Measurements from ENCODE around the gene VPS37D.
"Not testable (repeated sequence)": the region's sequence is repeated elsewhere in the genome, so short reads cannot be mapped to it uniquely, and the experiment has no call there.

The VPS37D gene, protein sequence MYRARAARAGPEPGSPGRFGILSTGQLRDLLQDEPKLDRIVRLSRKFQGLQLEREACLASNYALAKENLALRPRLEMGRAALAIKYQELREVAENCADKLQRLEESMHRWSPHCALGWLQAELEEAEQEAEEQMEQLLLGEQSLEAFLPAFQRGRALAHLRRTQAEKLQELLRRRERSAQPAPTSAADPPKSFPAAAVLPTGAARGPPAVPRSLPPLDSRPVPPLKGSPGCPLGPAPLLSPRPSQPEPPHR

DNA sequence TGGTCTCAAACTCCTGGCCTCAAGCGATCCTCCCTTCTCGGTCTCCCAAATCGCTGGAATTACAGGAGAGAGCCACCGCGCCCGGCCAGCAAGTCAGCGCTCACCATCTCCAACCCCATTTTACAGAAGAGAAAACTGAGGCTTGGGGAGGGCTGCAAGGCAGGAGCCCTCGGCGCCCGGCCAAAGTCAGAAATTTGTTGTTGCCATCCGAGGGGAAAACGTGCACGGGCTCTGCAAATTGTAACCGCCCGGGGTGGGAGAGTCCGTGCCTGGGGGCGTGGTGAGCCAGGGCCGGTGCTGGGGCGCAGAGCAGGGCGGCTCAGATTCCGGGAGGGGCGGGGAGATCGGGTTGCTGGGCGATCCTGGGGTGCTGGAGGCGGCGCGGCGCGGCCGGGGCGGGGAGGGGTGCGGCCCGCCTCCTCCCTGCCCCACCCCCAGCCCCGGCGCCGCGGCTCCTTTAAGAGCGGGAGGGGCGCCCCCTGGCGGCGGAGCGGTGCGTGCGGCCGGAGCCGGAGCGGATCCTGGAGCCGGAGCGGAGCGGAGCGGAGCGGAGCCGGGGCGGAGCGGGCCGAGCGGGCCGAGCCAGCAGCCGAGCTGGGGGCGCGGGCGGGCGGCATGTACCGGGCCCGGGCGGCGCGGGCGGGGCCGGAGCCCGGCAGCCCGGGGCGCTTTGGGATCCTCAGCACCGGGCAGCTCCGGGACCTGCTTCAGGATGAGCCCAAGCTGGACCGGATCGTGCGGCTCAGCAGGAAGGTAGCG is at the start of gene VPS37D:
Gene VPS37D, plus strand, starts transcription at position 488 of the 759 bp plus-strand sequence. Its CDS starts 128 bp downstream, at position 616.
- peak; percentile 97 for DNase-seq (ENCODE audit: low read depth)

DNA sequence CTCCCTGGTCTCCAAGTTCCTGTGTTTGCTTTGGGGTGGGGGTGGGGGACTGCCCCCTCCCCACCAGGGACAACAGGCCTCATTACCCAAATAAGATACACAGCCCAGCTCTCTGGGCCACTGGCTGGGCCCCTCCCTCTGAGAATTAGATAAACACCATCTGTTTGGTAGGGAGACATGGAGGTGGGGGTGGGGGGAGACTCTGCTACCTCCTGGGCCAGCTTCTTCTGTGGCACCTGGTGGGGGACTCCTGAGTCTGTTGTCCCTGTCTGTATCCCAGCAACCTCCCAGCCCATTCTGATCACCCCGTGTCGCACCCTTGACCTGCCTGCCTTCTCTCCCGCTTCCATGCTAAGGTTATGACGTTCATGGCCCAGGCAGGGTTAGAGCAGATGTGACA is 49.1 kb upstream of the VPS37D start:
- no peak for DNase-seq (ENCODE audit: low read depth)

DNA sequence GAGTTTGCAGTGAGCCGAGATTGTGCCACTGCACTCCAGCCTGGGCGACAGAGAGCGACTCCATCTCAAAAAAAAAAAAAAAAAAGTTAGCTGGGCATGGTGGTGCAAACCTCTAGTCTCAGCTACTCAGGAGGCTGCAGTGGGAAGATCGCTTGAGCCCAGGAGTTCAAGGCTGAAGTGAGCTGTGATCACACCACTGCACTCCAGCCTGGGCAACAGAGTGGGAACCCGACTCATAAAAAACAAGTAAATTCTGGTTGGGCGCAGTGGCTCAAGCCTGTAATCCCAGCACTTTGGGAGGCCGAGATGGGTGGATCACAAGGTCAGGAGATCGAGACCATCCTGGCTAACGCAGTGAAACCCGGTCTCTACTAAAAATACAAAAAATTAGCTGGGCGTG is 48.2 kb upstream of the VPS37D start:
- DNase-seq (ENCODE audit: low read depth): not testable (repeated sequence)

DNA sequence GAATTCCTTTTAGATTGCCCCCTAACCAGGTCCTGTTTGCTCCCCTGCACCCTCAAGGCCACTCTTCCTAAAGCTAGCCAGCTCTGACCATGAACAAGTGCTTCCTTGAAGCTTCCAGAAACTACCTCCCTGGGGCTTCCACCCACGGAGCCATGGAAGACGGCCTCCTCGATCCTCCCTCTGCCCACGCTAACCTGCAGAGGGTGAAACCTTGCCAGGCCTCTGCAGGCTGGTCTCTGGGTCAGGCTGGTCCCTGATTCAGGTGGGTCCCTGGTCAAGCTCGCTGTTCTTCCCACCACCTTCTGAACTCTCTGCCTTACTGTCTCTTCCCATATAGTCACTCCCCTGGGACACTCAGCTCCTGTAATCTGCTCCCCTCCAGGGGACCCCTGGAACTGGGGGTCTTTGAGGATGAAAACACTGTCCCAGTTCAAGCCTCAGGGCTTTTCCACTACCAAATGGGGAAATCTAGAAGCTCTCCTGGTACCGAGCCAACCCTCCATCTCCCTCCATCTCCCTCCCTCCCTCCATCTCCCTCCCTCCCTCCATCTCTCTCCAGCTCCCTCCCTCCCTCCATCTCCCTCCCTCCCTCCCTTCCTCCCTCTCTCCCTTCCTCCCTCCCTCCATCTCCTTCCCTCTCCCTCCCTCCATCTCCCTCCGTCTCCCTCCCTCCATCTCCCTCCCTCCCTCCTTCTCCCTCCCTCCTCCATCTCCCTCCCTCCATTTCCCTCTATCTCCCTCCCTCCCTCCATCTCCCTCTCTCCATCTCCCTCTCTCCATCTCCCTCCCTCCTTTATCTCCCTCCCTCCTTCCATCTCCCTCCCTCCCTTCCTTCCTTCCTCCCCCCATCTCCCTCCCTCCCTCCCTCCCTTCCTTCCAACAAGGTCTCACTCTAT is 46.2 kb upstream of the VPS37D start:
- no peak for DNase-seq (ENCODE audit: low read depth)

DNA sequence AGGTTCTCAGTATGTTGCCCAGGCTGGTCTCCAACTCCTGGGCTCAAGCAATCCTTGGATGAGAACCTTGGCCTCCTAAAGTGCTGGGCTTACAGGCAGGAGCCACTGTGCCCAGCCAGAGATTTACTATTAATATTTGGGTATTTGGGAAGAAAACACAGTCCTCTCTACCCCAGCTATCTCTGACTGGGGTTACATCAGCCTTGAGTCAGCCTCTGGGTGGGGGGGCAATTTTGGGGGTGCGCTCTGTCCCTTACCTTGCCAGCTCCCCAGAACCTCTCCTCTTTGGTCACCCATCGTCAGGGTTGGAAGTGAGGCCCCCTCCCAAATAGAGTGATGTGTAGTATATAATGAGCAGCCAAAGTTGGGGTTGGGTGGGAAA is 45.1 kb upstream of the VPS37D start:
- DNase-seq (ENCODE audit: low read depth): no peak

DNA sequence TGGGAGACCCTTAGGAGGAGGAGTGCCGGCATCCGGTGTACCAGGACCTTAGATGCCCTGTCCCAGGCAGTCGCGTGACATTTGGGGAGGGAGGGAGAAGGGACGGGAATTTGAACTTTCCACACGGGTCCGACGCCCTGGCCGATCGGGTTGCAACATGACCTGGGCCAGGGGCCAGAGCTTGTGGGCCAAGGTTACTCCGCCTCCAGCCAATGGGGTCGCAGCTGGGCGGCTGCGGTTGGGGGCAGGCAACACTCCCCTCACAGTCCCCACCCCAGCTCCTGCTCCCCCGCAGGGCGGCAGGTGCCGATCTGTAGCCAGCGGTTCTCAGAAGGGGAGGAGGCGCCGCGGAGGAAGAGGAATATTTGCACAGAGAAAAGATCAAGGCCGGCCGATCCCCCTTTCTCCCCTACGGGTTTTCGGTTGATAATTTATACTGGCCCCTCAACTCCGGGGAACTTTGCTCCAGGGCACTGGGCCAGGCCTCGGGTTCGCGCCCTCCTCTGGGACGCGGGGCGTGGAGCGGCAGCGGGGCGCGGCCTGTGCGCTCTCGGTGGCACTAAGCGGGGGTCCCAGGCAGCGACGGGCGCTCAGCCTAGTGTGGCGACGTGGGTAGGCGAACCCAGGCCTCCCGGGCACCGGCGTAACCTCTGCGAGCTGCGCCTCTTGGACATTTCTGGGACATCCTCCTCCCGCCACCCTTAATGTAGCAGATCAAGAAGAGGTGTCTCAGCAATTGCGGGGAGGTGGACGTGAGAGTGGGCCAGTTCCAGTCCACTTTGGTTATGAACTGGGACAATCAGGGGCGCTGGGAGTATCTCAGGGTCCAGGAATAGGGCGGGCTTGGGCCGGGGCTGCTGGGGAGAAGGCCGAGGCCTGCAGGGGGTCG is 44.5 kb upstream of the VPS37D start:
- DNase-seq (ENCODE audit: low read depth): no peak

DNA sequence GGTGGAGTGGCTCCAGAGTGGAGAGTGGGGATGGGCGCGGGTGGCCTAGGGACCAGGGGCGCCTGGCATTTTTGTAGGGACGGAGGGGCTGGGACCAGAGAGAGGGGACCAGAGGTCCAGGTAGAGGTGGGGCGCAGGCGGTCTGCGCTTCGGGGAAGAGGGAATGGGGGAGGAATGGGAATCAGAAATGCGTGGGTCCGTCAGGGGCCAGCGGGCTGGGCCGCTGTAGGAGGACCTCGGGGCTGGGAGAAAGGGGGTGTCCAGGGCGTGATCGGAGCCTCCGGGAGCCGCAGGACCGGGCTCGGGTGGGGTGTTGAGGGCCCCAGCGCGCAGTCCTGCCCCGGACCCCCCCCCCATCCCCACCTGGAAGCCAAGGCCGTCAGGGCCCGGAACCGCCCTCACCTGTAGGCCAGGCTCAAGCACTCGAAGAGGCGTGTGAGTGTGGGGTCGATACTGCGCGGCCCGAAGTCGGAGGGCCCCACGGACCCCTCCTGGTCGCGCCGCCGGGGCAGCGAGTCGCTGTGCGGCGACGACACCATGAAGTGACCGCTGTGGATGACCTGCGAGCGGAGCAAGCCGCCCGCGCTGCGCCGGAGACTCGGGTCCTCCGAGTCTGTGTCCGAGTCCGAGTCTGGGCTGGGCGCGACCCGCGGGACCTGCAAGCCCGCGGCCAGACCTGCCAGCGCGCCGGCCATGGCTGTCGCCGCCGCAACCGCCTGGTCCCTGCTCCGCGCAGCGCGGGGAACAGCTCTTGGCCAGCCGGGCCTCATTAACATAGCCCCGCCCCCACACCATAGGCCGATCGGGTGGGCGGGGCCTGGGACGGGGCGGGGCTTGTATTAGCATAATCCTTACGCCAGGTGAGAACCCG is 43.6 kb upstream of the VPS37D start, which contains the start of gene MLXIPL:
Gene MLXIPL, minus strand, starts transcription at position 725 of the 871 bp plus-strand sequence. Its CDS starts 30 bp downstream, at position 695.
- peak; percentile 31 for DNase-seq (ENCODE audit: low read depth)

DNA sequence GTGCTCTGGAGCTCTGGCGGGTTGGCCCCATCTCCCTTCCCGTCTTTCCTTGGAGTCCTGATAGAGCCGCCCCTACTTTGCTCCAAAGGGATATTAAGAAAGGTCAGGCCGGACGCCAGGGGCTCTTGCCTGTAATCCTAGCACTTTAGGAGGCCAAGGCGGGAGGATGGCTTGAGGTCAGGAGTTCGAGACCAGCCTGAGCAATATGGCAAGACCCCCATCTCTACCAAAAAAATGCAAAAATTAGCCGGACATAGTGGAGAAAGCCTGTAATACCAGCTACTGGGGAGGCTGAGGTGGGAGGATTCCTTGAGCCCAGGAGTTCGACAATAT is 43.0 kb upstream of the VPS37D start:
- DNase-seq (ENCODE audit: low read depth): no peak

DNA sequence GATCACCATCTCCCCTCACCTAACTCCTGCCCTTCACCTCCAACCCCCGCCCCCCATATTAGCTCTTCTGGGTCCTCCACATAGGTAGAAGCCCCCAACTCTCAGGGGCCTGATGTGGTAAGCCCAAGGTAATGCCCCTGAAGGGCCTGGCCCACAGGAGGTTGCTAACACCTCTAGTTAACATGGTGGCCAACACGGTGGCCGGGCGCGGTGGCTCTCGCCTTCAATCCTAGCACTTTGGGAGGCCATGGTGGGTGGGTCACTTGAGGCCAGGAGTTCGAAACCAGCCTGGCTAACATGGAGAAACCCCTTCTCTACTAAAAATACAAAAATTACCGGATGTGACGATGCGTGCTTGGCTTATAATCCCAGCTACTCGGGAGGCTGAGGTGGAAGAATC is 42.4 kb upstream of the VPS37D start:
- DNase-seq (ENCODE audit: low read depth): no peak

DNA sequence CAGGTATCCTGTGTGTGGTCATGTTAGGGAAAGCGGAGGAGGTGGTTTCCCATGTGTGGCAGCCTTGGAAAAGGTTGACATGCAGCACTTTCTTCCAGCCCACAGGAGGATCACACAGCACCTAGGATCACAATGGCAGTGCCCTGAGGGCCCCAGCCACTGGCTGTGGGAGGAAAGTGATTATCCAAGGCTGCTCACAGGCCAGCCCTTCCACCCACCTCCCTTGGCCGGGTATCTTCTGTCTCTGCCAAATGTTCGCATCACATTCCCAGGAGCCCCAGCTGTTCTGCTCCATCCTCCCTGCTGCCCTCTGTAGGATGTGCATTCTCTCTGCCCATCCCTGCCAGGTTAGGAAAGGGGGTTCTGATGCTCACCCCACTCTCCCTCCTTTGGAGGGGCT is 40.8 kb upstream of the VPS37D start:
- DNase-seq (ENCODE audit: low read depth): no peak

DNA sequence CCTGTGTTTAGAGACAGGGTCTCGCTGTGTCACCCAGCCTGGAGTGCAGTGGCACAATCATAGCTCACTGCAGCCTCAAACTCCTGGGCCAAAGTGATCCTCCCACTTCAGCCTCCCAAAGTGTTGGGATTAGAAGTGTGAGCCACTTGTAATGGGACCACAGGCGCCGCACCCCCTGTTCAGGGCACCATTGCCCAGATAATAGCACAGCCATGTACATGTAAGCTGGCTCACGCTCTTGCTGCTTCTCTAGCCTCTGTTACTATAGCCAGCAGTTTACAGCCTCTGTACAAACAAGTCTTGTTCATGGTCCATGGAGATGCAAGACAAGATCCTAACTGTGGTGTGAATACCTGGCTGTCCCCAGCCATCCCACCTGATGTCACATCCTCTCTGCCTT is 39.1 kb upstream of the VPS37D start:
- no peak for DNase-seq (ENCODE audit: low read depth)

DNA sequence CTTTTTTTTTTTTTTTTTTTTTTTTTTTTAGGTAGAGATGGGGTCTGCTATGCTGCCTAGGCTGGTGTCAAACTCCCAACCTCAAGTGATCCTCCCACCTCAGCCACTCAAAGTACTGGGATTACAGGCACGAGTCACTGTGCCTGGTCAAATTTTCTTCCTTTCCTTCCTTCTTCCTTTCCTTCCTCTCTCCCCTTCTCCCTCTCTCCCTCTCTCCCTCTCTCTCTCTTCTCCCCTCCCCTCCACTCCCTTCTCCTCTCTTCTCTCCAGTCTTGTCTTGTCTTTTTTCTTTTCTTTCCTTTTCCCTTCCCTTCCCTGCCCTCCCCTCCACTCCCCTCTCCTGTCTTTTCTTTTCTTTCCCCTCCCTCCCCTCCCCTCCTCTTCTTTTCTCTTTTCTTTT is 36.1 kb upstream of the VPS37D start:
- no peak for DNase-seq (ENCODE audit: low read depth)

DNA sequence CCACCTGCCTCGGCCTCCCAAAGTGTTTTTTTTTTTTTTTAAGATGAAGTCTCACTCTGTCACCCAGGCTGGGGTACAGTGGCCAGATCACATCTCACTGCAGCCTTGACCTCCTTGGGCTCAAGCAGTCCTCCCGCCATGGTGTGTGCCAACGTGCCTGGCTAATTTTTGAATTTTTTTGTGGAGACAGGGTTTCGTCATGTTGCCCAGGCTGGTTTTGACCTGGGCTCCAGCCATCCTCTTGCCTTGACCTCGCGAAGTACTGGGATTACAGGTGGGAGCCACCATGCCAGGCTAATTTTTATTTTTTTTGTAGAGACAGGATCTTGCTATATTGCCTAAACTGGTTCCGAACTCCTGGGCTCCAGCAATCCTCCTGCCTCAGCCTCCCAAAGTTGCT is 34.3 kb upstream of the VPS37D start:
- DNase-seq (ENCODE audit: low read depth): no peak

DNA sequence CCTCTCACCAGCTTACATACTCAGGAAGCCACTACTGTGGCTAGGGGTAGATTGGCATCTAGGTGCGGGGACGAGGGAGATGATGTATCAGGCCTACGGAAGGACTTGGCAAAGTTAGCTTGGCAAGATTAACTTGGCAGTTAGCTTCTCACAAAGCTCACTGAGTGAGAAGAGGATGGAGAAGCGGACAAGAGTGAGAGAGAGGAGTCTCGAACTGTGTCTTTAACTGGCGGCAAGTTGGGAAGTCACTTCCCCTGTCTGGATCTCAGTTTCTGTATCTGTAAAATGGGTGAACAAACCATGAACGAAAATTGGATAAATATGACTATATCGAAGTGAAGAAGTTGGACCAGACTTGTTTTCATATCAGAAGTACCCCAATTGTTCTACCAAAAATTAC is 33.8 kb upstream of the VPS37D start:
- no peak for DNase-seq (ENCODE audit: low read depth)

DNA sequence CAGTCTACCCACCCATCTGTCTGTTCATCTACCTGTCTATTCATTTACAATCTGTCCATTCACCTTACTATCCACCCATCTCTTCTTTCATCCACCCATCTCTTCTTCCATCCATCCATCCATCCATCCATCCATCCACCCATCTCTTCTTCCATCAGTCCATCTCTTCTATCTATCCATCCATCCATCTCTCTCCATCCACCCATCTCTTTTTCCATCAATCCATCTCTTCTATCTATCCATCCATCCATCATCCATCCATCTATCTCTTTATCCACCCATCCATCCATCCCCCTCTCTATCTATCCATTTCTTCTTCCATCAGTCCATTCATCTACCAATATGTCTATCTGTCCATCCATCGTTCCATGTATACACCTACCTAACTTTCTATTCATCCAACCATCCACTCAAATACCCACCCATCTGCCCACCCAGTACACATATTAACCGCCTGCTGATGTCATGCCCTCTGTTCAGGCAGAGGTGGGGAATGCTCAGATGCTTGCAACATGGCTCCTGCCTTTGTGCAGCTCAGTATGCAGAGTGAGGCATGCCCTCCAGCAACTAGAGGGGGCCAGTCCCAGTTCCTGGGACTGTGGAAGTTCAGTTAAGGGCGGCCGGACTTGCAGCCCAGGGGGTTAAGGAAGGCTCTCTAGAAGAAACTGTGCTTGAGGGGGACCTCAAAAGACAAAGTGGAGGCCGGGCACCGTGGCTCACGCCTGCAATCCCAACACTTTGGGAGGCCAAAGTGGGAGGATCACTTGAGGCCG is 32.0 kb upstream of the VPS37D start:
- no peak for DNase-seq (ENCODE audit: low read depth)

DNA sequence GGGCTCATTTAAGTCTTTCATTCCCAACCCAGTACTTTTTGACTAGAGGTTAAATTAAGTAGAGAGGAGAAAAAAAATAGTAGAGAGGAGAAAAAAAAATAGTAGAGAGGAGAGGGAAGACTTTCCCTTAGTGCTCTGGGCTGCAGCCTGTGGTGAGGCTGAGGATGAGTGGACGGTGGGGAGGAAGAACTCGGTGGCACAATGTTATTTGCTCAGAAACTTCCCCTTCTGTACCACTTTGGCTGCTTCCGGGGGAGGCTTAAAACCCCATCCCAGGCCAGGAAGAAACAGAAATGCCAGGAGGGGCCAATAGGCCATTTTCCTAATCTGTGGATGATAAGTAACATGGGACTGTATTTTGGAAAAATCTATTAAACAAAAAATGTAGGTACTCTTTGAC is 28.7 kb upstream of the VPS37D start:
- DNase-seq (ENCODE audit: low read depth): no peak

DNA sequence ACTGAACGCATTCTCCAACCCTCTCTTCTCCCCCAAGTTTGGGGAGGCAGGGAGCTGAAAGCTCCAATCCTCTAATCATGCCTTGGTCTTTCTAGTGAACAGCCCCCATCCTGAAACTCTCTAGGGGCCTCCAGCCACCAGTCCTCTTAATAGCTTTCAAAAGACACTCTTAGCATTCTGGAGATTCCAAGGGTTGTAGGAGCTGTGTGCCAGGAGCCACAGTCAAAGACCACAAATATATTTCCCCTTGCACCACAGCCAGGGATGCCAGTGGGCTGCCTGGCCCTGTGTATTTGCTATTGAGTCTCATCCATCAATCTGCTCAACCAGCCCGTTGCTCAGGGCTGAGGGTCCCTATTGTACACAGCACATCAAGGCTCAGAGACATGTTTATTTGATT is 24.8 kb upstream of the VPS37D start:
- no peak for DNase-seq (ENCODE audit: low read depth)

DNA sequence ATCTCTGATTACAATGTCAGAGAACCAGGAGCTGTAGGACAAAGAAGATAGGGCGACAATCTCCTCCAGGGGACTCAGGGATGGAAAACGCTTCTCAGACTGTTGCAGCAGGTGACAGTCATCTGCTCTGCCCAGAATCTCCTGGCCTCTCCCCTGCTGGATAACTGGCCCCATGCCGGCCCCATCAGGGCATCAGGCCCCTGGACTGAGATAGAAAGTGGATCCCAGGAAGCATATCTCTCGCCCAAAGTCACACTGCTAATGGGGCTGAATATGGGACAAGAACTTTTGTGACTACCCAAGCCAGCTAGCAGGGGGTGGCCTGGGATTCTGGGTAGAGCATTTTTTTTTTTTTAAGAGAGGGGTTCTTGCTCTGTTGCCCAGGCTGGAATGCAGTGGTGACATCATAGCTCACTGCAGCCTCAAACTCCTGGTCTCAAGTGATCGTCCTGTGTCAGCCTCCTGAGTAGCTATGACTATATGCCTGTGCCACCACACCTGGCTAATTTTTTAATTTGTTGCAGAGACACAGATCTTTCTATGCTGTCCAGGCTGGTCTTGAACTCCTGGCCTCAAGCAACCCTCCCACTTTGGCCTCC is 22.8 kb upstream of the VPS37D start:
- DNase-seq (ENCODE audit: low read depth): no peak

DNA sequence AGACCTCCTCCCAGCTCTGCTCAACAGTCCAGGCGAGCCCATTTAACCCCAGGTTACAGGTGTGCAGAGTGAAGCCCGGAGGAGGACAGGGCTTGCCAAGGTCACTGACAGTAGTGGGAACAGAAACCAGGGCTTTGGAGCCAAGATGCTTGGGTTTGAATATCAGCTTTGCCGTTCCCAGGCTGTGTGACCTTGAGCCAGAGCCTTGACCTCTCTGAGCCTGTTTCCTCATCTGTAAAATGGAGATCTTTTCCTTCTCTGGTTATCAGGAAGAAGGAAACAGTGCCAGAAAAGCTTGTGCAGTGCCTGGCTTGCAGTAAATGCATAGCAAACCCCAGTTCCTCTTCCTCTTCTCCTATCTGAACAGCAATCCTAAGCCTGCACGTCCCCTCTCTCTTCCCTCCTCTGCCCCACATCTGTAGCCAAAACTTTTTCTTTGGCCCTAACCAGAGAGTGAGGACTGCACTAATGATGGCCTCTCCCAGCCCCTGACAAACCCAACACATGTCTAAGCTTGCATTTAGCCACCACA is 21.9 kb upstream of the VPS37D start:
- no peak for DNase-seq (ENCODE audit: low read depth)

Measured in stimulated activated CD8-positive, alpha-beta memory T cell treated with anti-CD3 and anti-CD28 coated beads, Interleukin-15, amount 100 ng/mL, for 24 hours (primary cell).